HG03280 (cell line): ENCODE data around the gene DEPDC5.
"Not testable (repeated sequence)": the region's sequence is repeated elsewhere in the genome, so short reads cannot be mapped to it uniquely, and the experiment has no call there.

ENCODE experiments used
- ATAC-seq: cut with Tn5 transposase; IDR thresholded peaks from one replicate; pipeline ENCODE4 v1.9.1; 2021; ENCODE audit warnings: mild to moderate bottlenecking, moderate library complexity; ENCODE audit not compliant: unreplicated experiment

DEPDC5 gene

DNA sequence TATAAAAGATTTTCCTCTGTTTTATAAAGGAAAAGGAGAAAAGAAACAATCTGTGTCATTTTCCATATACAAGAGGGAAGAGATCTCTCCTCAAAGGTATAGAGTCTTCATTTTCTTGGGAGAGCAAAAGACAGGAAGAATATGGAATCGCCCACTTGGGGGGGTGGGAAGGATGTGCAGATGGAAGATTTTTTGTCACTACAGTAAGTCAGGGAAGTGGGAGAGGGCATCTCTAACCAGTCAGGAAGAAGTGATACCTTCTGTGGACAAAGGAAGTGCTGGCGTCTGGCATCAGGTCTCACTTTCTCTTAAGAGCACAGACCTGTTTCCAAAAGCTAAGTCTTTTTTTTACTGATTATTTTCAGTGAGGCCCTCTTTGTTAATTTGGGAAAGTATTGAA, 5.3 kb upstream of the DEPDC5 start:
- ATAC-seq, result no peak

DNA sequence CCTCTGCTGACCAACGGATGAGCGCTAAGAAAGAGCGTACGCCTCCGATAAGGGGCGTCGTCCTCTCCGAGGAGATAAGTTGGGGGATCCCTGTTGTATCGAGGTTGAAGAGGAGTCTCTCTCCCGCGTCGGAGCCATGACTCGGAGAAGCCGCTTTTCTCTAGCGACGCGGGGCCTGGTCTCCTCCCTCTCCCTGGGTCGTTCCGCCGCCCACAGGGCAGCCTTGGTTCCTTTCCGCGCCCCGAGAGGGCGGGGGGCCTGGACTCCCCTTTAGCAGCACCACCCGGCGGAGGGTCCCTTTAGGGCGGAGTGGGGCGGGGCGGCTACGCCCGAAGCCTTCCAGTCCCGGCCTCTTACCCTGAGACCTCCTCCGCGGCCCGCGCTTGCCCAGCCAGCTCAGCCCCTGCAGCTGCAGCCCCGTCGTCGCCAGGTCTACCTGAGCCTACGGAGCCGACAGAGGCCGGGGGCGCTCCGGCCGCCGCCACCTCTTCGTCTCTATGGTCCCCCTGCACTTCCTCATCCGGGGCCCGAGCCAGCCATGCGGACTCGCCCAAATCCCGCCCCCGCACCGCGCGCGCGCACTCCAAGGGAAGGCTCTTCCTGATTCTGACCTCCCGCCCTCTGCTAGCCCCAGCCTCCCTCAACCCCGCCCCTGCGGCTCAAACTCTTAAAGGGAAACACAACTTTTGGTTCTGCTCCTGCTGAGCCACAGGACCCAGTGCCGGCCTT, 4.0 kb upstream of the DEPDC5 start, which contains the start of gene PRR14L:
Gene PRR14L (minus strand): TSS at position 497 of the 729 bp plus-strand sequence. CDS start 11,272 bp downstream, outside the sequence.
- ATAC-seq, result peak; percentile 63

- no peak for ATAC-seq
Observed at GRCh38 chr22:31750365-31751284, 3.2 kb upstream of the DEPDC5 start.

GRCh38 chr22:31752096-31752847, 1.5 kb upstream of the DEPDC5 start:
- no peak for ATAC-seq

DNA sequence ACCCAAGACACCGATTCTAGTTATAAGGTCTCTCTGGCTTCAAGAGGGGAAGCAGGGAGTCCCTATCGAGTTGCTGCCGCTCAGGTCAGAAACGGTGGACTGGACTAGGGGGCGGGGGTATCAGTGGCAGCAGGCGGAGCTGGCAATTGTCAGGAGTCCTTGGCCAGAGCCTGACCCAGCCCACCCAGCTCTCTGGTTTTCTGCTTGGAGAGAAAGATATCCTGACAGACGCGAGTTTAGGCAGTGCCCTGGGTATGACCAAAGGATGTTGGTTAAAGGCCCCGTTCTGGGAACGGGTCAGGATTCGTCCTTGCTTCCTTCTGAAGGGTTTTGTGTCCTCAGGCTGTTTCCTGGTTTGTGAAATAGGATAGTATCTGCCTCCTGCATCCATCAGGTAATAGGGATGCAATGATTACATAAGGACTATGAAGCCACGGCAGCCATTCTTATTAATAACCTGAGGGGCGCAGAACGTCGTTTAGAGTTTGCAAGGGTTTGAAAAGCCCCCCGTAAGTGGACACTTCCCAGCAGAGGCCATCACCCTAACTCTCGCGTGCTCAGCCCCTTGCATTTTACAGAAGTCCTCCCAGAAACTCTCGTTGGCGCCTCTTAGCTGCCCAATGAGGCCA, 700 bp upstream of the DEPDC5 start:
- peak; percentile 4 for ATAC-seq

- no peak for ATAC-seq
Observed at GRCh38 chr22:31754813-31755212, 994 bp downstream of the DEPDC5 start.

DNA sequence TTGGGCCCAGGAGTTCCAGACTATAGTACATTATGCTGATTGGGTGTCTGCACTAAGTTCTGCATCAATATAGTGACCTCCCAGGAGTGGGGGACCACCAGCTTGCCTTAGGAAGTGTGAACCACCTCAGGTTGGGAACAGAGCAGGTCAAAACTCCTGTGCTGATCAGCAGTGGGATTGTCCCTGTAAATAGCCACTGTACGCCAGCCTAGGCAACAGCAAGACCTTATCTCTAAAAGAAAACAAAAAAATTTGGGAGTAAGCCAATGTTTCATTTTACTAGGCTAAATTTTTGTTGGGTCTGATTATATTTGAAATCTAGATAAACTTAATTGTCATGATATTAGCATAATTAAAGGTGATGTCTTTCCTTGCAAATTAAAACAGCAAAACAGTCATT, 3.4 kb downstream of the DEPDC5 start:
- no peak for ATAC-seq

DNA sequence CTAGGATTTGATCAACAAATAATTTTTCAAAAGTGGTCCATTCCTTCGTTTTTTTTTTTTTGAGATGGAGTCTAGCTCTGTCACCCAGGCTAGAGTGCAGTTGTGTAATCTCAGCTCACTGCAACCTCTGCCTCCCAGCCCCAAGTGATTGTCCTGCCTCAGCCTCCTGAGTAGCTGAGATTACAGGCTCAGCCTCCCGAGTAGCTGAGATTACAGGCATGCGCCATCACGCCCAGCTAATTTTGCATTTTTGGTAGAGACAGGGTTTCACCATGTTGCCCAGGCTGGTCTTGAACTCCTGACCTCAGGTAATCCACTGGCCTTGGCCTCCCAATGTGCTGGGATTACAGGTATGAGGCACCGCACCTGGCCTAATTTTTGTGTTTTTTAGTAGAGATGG, 5.0 kb downstream of the DEPDC5 start:
- ATAC-seq, result not testable (repeated sequence)

DNA sequence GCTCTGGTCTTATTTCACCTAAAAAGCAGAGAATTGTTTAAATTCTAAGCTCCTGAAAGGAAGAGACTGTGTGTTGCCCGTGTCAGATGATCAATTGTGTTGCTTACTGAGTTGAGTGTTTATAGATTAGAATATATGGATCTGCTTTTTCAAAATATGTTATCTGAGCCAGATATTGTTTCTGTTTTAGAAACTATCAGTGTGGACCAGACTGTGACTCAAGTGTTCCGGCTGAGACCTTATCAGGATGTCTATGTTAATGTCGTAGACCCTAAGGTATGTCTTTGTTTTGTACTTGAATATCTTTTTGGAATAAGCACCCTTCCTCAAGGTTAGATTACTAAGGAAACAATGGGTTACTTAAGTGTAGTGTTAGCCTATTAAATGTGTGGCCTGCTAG, 11.0 kb downstream of the DEPDC5 start:
- no peak for ATAC-seq

GRCh38 chr22:31768422-31769059, 14.7 kb downstream of the DEPDC5 start:
- ATAC-seq, result no peak

DNA sequence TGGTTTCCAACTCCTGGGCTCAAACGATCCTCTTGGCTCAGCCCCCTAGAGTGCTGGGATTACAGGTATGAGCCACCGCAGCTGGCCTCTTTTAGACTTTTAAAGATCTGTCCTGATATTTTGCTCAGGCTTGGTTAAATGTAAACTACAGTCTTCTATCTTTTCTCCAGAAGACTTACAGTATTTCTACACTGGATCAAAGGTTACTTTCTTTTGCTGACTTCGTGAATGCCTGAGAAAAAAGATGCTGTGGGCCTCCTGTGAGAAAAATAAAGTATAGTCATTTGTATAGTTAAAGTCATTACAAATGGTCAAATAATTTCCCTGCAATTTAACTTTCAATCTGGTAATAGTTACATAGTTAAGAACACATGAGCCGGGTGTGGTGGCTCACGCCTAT, 19.6 kb downstream of the DEPDC5 start:
- no peak for ATAC-seq

DNA sequence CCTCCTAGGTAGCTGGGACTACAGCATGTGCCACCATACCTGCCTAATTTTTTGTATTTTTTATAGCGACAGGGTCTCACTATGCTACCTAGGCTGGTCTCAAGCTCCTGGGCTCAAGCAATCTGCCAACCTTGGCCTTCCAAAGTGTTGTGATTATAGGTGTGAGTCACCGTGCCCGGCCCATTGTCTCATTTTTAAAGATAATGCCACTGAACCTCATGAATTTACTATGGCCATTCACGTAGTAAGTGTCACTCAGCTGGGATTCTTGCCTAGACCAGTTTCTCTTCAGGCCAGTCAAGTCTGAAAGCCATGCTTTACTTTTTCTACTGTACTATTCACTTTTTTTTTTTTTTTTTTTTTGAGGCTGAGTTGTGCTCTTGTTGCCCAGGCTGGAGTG, 22.4 kb downstream of the DEPDC5 start:
- ATAC-seq, result no peak

- no peak for ATAC-seq
Observed at GRCh38 chr22:31789803-31790202, 36.0 kb downstream of the DEPDC5 start.

DNA sequence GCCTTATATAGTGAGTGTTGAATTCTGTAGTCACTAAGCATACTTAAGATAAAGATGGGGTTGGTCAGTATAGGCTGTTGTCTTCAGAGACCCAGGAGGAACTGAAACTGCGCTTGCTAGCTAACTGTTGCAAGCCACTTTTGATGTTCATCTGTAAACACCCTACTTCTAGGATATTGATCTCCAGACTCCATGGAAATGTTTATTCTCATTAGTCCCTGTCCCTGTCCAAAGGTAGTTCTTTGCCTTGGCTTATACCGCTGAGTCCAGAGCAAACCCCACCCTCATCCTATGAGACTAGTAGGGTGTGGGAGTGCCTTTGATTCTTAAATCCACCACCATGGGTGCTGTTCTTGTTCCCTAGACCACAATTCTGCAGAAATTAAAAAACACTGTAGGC, 36.4 kb downstream of the DEPDC5 start:
- no peak for ATAC-seq

DNA sequence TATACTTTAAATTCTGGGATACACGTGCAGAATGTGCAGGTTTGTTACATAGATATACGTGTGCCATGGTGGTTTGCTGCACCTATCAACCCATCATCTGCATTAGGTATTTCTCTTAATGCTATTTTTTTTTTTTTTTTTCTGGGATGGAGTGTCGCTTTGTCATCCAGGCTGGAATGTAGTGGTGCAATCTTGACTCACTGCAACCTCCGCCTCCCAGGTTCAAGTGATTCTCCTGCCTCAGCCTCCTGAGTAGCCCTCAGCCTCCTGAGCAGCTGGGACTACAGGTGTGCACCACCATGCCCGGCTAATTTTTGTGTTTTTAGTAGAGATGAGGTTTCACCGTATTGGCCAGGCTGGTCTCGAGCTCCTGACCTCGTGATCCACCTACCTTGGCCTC, 45.5 kb downstream of the DEPDC5 start:
- ATAC-seq, result not testable (repeated sequence)

- no peak for ATAC-seq
Observed at GRCh38 chr22:31800065-31800464, 46.2 kb downstream of the DEPDC5 start.

DNA sequence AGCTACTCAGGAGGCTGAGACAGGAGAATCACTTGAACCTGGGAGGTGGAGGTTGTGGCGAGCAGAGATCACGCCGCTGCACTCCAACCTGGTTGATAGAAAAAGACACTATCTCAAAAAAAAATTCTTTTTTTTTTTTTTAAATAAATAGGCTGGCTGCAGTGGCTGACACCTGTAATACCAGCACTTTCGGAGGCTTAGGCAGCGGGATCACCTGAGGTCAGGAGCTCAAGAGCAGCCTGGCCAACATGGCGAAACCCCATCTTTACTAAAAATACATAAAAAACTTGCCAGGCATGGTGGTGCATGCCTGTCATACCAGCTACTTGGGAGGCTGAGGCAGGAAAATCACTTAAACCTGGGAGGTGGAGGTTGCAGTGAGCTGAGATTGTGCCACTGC, 47.0 kb downstream of the DEPDC5 start:
- not testable (repeated sequence) for ATAC-seq

DNA sequence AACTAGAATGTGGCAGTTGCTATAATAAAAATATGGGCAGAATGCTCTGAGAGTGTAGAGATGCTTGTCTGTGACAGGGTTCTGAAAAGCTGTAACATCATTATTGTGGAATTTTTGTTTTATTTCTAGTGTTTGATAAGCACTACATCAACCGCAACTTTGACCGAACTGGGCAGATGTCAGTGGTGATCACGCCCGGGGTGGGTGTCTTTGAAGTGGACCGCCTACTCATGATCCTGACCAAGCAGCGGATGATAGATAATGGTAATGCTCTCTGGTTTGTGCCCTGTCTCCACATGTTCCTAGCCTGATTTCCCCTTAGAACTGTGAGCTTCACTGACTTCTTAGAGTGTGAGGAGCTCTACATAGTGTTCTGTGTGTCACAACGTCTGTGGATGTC, 48.8 kb downstream of the DEPDC5 start:
- ATAC-seq, result no peak

GRCh38 chr22:31806751-31807150, 52.9 kb downstream of the DEPDC5 start:
- no peak for ATAC-seq

DNA sequence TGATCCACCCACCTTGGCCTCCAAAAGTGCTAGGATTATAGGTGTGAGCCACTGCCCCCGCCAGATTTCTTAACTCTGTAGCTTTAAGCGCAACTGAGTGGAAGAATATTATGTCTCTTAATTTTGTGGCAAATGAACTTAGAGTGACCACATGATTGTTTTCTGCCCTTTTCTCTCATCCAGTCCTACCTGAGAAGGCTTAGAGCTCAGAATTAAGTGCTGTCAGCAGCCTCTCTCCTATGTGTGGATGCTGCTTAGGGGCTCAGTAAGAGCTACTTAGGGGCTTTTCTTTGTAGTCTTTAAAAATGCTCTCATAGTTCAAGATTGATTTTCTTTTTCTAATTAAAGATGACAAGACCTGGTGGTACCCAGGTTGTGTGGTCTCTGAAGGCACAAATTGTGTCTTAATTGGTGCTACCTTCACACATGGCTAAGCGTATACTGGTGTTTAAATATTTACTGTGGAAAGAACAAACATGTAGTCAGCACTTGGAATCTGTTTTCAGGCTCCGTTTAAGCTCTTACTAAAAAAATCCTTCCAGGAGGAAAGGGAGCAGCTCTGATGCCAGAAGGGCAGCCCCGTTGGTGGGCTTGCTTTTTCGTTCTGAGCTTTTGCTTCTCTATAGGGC, 59.3 kb downstream of the DEPDC5 start:
- no peak for ATAC-seq
